Upper lobe of left lung (tissue), 4 donors: ENCODE measurements around the gene HK3.

Experiments
- POLR2A ChIP-seq, 4 donors: fragments of 450-650 bp; IDR thresholded peaks; one replicate each; pipeline ENCODE4 v1.5.1; 2016 to 2017; ENCODE audit warnings: antibody characterized with exemption in 4 of 4, mild to moderate bottlenecking in 2 of 4
- TF ChIP-seq, protein P1 (sequence below), 6 experiments: fragments of 450-650 bp in 4 of 6; fragments of 200-600 bp in 2 of 6; sonication (generic) in 2 of 6; IDR thresholded peaks; one replicate each; pipeline ENCODE4 v1.5.1; 2016 to 2019; ENCODE audit warnings: antibody characterized with exemption in 6 of 6

DNA sequence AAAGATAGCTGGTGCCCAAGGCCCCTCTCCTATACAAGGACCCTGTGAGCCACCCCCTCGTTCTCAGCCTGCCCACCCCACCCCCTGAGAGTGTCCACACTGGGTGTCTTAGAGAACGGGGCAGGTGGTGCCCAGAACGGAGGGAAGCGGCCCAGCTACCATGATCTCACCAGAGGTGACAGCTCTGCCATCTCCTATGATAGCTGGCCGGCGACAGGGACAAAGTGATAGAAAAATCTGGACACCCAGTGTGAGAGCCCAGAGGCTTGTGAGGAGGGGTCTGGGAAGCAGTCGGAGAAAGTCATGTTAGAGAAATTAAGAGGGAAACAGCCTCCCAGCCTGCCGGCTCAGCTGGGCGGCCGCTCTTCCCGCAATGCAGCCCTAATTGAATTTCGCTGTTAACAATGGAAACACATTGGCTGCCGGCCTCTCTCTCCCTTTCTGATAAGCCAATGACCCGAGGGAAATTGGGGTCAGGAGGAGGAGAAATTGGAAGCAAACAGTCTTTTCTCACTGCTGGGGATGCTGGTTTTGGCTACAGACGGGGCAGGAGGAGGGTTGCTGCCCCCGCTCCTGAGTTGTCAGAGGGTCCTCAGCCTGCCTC, 32.3 kb downstream of the HK3 start:
- TF ChIP-seq POLR2A (IDR thresholded peaks at IDR 0.05), result no peak
- TF ChIP-seq, protein P1, sequence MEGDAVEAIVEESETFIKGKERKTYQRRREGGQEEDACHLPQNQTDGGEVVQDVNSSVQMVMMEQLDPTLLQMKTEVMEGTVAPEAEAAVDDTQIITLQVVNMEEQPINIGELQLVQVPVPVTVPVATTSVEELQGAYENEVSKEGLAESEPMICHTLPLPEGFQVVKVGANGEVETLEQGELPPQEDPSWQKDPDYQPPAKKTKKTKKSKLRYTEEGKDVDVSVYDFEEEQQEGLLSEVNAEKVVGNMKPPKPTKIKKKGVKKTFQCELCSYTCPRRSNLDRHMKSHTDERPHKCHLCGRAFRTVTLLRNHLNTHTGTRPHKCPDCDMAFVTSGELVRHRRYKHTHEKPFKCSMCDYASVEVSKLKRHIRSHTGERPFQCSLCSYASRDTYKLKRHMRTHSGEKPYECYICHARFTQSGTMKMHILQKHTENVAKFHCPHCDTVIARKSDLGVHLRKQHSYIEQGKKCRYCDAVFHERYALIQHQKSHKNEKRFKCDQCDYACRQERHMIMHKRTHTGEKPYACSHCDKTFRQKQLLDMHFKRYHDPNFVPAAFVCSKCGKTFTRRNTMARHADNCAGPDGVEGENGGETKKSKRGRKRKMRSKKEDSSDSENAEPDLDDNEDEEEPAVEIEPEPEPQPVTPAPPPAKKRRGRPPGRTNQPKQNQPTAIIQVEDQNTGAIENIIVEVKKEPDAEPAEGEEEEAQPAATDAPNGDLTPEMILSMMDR (IDR thresholded peaks at IDR 0.05), result no peak
